Neutrophil (primary cell): ENCODE data around the gene EYA2.

ENCODE experiments used
- H3K27ac ChIP-seq: fragments of 200-600 bp; sonication (generic); 2 replicates; pipeline ENCODE4 v1.5.1; 2016; ENCODE audit warnings: mild to moderate bottlenecking, moderate library complexity
- H3K27me3 ChIP-seq: fragments of 200-600 bp; sonication (generic); 2 replicates; pipeline ENCODE4 v1.6.0; 2016; ENCODE audit warnings: mild to moderate bottlenecking
- H3K36me3 ChIP-seq: fragments of 200-600 bp; sonication (generic); 2 replicates; pipeline ENCODE4 v1.5.1; 2017
- H3K4me1 ChIP-seq, 2 experiments: fragments of 200-600 bp in 1 of 2; sonication (generic) in 1 of 2; 1 replicate in 1 of 2; 2 replicates in 1 of 2; pipeline versions ENCODE4 v1.5.1 to v1.6.1; 2013 to 2016; ENCODE audit warnings: low read depth in 1 of 2, low read length in 1 of 2, mild to moderate bottlenecking in 1 of 2, moderate library complexity in 1 of 2; ENCODE audit not compliant: control insufficient read depth in 1 of 2, insufficient read depth in 1 of 2
- H3K4me3 ChIP-seq, 2 experiments: fragments of 200-600 bp in 1 of 2; sonication (generic) in 1 of 2; 1 replicate in 1 of 2; 2 replicates in 1 of 2; pipeline ENCODE4 v1.5.1; 2013 to 2016; ENCODE audit warnings: low read depth in 1 of 2, low read length in 1 of 2, mild to moderate bottlenecking in 1 of 2, moderate library complexity in 1 of 2
- H3K9me3 ChIP-seq: fragments of 200-600 bp; sonication (generic); 2 replicates; pipeline ENCODE4 v1.5.1; 2016
- TF ChIP-seq, protein P1 (sequence below): fragments of 200-600 bp; sonication (generic); IDR thresholded peaks from 2 replicates; pipeline ENCODE4 v1.5.1; 2016; ENCODE audit warnings: antibody characterized with exemption

The EYA2 gene

DNA sequence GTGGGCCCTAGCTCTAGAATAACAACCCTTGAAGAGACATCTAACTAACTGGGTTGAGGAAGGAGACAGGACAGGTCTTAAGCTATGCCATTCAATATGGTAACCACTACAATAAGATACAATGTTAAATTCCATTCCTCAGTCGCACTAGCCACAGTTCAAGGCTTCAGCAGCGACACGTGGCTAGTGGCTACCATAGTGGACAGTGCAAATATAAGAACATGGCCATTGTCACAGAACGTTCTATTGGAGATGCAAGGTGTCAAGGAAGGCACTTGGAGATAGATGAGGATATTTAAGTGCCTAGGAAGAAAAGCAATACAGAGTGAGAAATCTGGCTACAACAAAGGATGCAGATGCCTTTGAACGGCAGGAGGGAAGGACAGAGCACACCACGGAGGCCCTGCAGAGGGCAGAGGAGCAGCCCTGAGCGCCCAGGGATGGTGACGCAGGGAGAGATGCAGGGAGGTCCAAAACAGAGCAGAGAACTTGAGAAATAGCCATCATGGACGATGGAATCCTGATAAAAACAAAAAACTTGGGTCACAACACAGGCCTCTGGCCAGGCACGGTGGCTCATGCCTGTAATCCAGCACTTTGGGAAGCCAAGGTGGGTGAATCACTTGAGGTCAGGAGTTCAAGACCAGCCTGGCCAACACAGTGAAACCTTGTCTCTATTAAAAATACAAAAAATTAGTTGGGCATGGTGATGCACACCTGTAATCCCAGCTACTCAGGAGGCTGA lies 321.2 kb downstream of the EYA2 start:
- Histone ChIP-seq H3K9me3 (no peaks in the 10 kb centered on the region), H3K4me3 (no peak overlapping the region), H3K4me1 (no peaks in the 10 kb centered on the region), H3K27ac (no peak overlapping the region), H3K27me3 (no peaks in the 10 kb centered on the region), H3K36me3 (peaks cover 88% of the 10 kb centered on the region)
- TF ChIP-seq, protein P1, sequence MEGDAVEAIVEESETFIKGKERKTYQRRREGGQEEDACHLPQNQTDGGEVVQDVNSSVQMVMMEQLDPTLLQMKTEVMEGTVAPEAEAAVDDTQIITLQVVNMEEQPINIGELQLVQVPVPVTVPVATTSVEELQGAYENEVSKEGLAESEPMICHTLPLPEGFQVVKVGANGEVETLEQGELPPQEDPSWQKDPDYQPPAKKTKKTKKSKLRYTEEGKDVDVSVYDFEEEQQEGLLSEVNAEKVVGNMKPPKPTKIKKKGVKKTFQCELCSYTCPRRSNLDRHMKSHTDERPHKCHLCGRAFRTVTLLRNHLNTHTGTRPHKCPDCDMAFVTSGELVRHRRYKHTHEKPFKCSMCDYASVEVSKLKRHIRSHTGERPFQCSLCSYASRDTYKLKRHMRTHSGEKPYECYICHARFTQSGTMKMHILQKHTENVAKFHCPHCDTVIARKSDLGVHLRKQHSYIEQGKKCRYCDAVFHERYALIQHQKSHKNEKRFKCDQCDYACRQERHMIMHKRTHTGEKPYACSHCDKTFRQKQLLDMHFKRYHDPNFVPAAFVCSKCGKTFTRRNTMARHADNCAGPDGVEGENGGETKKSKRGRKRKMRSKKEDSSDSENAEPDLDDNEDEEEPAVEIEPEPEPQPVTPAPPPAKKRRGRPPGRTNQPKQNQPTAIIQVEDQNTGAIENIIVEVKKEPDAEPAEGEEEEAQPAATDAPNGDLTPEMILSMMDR = no peak

DNA sequence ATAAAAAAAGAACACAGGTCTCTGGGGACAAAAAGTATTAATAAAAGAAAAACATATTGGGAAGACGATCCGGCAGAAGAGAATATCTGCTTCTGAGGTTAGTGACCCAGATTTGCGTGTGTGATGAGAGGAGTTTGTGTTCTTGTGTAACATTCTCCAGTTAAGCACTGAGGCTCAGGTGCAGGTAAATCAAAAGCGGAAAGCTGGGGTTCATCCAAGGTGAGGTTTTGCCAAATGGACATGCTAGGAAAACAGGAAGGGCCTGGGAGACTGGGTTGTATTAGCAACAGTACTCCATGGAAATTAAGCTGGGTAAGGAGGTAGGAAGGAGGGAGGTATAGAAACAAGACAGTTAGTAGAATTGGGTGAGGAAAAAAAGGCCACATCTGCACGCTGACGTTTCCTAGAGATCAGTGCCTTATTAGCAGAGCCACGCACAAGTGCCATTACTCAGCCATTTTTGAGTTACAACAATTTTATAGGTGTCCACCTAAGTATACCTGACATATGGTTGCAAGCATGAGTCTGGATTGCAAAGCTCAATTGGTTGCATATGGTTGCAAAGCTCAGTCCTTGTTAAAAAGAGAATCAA lies 322.3 kb downstream of the EYA2 start:
- Histone ChIP-seq H3K4me1 (no peaks in the 10 kb centered on the region), H3K36me3 (peaks cover 88% of the 10 kb centered on the region), H3K27ac (no peak overlapping the region), H3K27me3 (no peaks in the 10 kb centered on the region), H3K4me3 (no peak overlapping the region), H3K9me3 (no peaks in the 10 kb centered on the region)
- TF ChIP-seq, protein P1 = no peak

DNA sequence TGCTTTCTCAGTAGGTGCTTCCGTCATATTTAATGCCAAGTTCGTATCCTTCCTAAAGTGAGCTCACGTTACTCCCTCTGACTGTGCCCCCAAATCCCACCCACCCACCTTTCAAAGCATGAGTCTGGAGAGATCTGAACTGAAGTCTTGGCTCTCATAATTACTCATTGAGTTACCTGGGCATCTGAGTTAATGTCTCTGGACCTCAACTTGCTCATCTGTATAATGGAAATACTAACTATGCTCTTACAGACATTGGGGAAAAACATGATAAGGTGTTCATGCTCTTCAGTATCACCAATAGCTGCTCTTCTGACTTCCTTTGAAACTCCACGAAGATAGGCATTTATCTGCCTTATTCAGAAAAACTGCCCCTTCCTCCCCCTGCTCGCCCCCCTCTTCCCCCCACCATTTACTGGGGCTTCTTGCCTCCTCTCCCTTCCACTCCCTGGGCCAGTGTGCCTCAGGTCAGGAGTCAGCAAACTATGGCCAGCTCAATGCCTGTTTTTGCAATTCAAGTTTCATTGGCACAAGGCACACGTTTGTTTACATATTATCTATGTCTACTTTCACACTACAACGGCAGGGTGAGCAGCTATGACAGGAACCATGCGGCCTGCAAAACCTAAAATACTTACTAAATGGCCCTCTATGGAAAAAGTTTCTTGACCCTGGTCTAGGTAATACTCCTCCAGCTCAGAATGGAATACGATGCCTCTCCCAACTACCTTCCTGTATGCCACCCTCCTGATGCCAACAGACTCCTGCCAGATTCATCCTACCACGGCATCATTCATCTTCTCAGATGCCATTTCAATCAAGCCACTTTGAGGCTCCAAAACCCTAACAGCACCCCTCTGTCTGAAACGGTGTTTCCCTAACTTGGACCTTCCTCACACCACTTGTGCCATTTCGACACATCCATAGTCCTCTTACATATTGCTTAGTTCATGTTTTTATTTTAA lies 323.1 kb downstream of the EYA2 start:
- TF ChIP-seq, protein P1 = no peak
- peaks cover 88% of the 10 kb centered on the region for H3K36me3 ChIP-seq
- no peaks in the 10 kb centered on the region for H3K9me3 ChIP-seq

DNA sequence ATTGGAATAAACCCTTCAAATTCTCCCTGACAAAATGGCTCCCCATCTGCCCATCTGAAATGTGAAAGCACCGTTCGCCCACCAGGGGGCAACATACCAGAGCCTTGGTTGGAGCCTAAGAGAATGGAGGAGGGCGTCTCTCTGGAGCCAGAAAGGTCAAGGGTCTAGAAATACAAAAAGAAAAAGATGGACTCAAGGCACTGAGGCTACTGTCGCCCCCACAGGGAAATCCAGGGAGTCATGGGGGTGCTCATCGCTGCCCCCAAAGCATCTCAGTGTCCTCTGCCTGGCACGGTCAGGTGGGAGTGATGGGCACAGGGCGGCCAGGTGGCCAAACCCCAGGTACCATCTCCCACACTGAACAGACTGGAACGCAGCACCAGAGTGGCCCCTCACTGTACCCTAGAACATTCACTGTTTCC lies 325.5 kb downstream of the EYA2 start:
- H3K27me3 ChIP-seq = no peaks in the 10 kb centered on the region
- no peaks in the 10 kb centered on the region for H3K4me1 ChIP-seq
- TF ChIP-seq, protein P1 = peak; percentile 32
- no peak overlapping the region for H3K27ac ChIP-seq
- H3K4me3 ChIP-seq = no peak overlapping the region
- H3K36me3 ChIP-seq = peaks cover 90% of the 10 kb centered on the region
- no peaks in the 10 kb centered on the region for H3K9me3 ChIP-seq

More for the DNA sequence above, 323.1 kb downstream of the EYA2 start:
- Histone ChIP-seq H3K4me1 (no peaks in the 10 kb centered on the region), H3K27ac (peak overlapping the region; percentile 5), H3K4me3 (no peak overlapping the region), H3K27me3 (no peaks in the 10 kb centered on the region)

DNA sequence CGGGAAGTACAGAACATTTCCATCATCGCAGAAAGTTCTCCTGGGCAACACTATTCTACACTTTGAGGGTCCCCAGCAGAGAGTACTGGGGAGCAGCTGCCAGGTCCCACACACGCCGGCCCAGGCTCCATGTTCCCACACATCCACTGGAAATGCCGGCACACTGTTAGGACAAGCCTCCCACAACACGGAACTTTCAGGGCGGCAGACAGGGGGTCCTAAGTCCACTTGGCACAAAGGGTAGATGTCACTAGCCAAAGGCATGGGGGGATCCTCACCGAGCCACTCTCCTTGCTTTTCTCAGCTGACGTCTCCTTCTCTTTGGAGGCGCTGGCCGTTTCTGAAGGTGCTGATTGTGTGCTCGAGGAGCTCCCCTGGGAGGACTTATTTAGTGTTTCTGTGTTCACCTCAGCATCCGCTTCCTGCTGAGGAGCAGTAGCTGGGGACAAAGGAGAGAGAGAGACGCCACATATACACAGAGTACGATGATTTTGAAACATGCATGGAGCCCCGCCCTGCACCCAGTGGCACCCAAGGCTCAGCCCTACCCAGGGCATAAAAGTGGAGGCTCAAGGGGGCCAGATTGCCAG lies 326.5 kb downstream of the EYA2 start:
- Histone ChIP-seq H3K27ac (no peak overlapping the region), H3K36me3 (peaks cover 90% of the 10 kb centered on the region), H3K4me1 (no peaks in the 10 kb centered on the region), H3K9me3 (no peaks in the 10 kb centered on the region), H3K27me3 (no peaks in the 10 kb centered on the region), H3K4me3 (no peak overlapping the region)
- TF ChIP-seq, protein P1 = no peak
